ENCODE measurements around the gene GRIN2C.

Gene GRIN2C

GRCh38 chr17:74803388-74803930 is 56.2 kb downstream of the GRIN2C start:
- Mint-ChIP-seq H3K27me3 (no peaks in the 10 kb centered on the region), H3K36me3 (ENCODE audit: low read depth) (peaks cover 10% of the 10 kb centered on the region), H3K27ac (no peak overlapping the region), H3K4me1 (no peaks in the 10 kb centered on the region), H3K4me3 (no peak overlapping the region), H3K9me3 (no peaks in the 10 kb centered on the region)
- DNase-seq: no peak
- ATAC-seq: no peak

DNA sequence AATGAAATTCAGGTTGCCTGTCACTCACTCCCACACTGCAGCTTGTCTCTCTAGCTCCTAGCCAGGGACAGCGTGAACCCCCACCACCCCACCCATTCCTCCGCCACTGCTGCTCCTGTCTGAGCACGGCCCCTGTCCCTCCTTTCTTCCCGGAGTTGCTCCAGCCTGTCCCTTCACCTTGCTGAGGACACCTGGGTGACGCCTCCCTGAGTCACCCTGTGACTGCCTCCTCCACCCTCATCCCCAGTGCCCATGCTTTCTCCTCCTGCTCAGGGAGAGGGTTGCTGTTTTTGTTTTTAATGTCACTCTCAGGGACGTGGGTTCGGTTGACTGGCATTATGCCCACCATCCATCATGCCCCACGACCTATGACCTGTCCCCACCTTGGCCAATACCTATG is 57.8 kb downstream of the GRIN2C start:
- no peak overlapping the region for H3K4me3 Mint-ChIP-seq
- H3K27ac Mint-ChIP-seq: no peak overlapping the region
- no peak for ATAC-seq
- no peaks in the 10 kb centered on the region for H3K9me3 Mint-ChIP-seq
- H3K36me3 Mint-ChIP-seq (ENCODE audit: low read depth): peaks cover 10% of the 10 kb centered on the region
- H3K27me3 Mint-ChIP-seq: no peaks in the 10 kb centered on the region
- no peaks in the 10 kb centered on the region for H3K4me1 Mint-ChIP-seq
- DNase-seq: no peak

DNA sequence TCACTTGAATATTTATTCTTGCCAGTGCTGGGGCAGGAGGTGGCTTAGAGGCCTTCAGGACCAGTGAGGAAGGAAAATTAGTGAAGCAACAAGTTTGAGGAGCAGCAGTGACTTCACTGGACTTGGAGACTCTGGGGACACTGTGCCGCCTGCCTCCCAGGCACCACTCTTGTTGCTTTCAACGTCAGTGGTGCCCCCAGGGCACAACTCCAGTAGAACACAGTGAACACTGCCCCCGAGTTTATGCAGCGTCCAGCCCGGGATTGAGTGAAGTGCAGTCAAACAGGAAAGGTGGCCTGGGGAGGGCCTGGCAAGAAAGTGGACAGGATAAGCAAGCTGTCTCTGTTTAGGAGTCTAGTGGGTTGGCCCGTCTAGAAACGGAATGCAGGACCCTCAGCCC is 59.2 kb downstream of the GRIN2C start:
- Mint-ChIP-seq H3K4me1 (no peaks in the 10 kb centered on the region), H3K4me3 (no peak overlapping the region), H3K27ac (no peak overlapping the region), H3K27me3 (no peaks in the 10 kb centered on the region), H3K9me3 (no peaks in the 10 kb centered on the region), H3K36me3 (ENCODE audit: low read depth) (peaks cover 14% of the 10 kb centered on the region)
- no peak for ATAC-seq
- no peak for DNase-seq

DNA sequence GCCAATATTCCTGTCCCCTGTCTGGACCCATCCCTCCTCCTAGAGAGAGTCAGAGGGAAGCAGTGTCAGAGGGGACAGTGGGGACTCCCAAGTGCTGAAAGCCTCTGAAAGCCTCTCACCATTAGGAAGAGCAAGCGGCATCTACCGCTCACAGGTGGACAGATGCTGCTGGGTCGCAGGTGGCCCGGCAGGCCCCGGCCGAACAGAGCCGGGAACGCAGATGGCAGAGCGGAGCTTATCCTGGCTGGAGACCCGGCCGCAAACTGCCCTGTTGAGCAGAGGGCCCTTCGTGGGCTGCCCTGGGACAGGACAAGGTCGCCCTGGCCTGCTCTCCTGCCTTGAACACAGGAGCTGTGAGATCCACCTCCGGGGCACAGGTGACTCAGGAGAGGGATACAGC is 60.6 kb downstream of the GRIN2C start:
- Mint-ChIP-seq H3K27me3 (no peaks in the 10 kb centered on the region), H3K9me3 (no peaks in the 10 kb centered on the region), H3K36me3 (ENCODE audit: low read depth) (peaks cover 15% of the 10 kb centered on the region), H3K4me1 (no peaks in the 10 kb centered on the region), H3K27ac (no peak overlapping the region), H3K4me3 (no peak overlapping the region)
- ATAC-seq (no peak), DNase-seq (no peak)

- ATAC-seq (no peak), DNase-seq (no peak)
- Mint-ChIP-seq H3K4me3 (no peak overlapping the region), H3K27ac (no peak overlapping the region), H3K4me1 (no peaks in the 10 kb centered on the region), H3K9me3 (no peaks in the 10 kb centered on the region), H3K27me3 (no peaks in the 10 kb centered on the region), H3K36me3 (ENCODE audit: low read depth) (peaks cover 15% of the 10 kb centered on the region)
Observed at GRCh38 chr17:74798239-74798707, 61.4 kb downstream of the GRIN2C start.

DNA sequence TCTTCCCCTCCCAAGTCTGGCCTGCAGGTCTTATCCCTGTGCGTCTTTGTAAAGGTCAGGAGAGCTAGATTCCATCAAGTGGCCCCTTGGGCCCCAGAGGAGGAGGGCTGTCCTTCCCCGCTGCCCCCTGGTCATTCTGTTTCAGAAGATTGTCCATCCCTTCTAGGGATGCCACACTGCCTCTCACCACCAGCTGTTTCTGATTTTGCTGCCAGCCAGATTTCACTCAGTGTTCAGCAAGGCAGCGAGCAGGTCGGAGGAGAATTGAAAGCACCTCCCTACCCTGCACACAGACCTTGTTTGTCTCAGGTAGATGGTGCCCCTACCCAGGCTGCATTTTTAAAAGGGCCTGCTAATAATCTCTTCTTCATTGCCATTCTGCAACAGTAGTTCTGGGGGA is 61.9 kb downstream of the GRIN2C start:
- Mint-ChIP-seq H3K4me3 (no peak overlapping the region), H3K36me3 (ENCODE audit: low read depth) (peaks cover 12% of the 10 kb centered on the region), H3K27me3 (no peaks in the 10 kb centered on the region), H3K9me3 (no peaks in the 10 kb centered on the region), H3K4me1 (no peaks in the 10 kb centered on the region), H3K27ac (no peak overlapping the region)
- no peak for DNase-seq
- no peak for ATAC-seq

GRCh38 chr17:74796866-74797265 is 62.8 kb downstream of the GRIN2C start:
- no peaks in the 10 kb centered on the region for H3K9me3 Mint-ChIP-seq

GRCh38 chr17:74796211-74796610 is 63.5 kb downstream of the GRIN2C start:
- ATAC-seq (no peak), DNase-seq (no peak)
- Mint-ChIP-seq H3K9me3 (no peaks in the 10 kb centered on the region), H3K4me3 (no peak overlapping the region), H3K27ac (no peak overlapping the region), H3K27me3 (no peaks in the 10 kb centered on the region), H3K4me1 (peaks cover 4% of the 10 kb centered on the region), H3K36me3 (ENCODE audit: low read depth) (peaks cover 13% of the 10 kb centered on the region)

More at GRCh38 chr17:74796866-74797265, 62.8 kb downstream of the GRIN2C start:
- no peak for ATAC-seq
- Mint-ChIP-seq H3K27ac (no peak overlapping the region), H3K27me3 (no peaks in the 10 kb centered on the region), H3K4me1 (no peaks in the 10 kb centered on the region), H3K36me3 (ENCODE audit: low read depth) (peaks cover 11% of the 10 kb centered on the region), H3K4me3 (no peak overlapping the region)
- no peak for DNase-seq

GRCh38 chr17:74795327-74796020 is 64.2 kb downstream of the GRIN2C start:
- H3K36me3 Mint-ChIP-seq (ENCODE audit: low read depth): peaks cover 13% of the 10 kb centered on the region
- no peak for ATAC-seq
- no peaks in the 10 kb centered on the region for H3K27me3 Mint-ChIP-seq

DNA sequence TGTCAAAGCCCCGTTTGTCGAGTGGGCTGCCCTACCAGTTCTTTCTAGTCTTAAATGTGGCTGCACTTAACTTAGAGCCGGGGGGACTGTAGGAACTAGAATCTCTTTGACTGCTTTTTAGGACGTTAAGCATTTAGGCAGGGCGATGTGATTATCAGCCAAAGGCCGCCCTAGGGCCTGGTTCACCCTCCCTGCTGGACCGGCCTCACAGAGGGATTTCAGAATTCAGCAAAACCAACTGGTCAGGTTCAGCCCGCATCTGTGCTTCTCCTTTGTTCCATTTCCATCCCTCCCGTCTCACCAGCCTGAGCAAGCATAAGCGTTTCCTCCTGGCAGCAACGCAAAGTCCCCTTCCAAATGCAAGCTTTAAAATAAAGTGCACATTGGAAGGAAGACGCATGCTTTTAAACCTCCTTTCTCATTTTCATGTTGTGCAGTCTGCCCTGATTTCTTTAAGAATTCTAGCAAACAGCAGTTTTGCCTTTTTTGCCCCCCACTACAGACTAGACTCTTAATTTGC is 67.0 kb downstream of the GRIN2C start:
- ATAC-seq: no peak
- peaks cover 17% of the 10 kb centered on the region for H3K36me3 Mint-ChIP-seq (ENCODE audit: low read depth)

More at GRCh38 chr17:74795327-74796020, 64.2 kb downstream of the GRIN2C start:
- no peaks in the 10 kb centered on the region for H3K9me3 Mint-ChIP-seq
- H3K27ac Mint-ChIP-seq: no peak overlapping the region
- peaks cover 11% of the 10 kb centered on the region for H3K4me1 Mint-ChIP-seq
- no peak for DNase-seq
- no peak overlapping the region for H3K4me3 Mint-ChIP-seq

More for the DNA sequence above, 67.0 kb downstream of the GRIN2C start:
- Mint-ChIP-seq H3K4me3 (no peak overlapping the region), H3K27me3 (no peaks in the 10 kb centered on the region), H3K4me1 (peaks cover 14% of the 10 kb centered on the region), H3K27ac (no peak overlapping the region), H3K9me3 (no peaks in the 10 kb centered on the region)
- DNase-seq: no peak
